ENCODE measurements around the gene INAFM2. TPM values are rescaled to one million over a fixed set of nuclear protein-coding genes. Genes with fewer than 3 reads are reported as not detected.

The INAFM2 gene
- total and polyA plus RNA-seq, 10 of the 15 experiments (the other 5 are each of a cell fraction or from before 2014, with no cell fraction given): 0.75 to 8.1 (median 3.9) TPM

DNA sequence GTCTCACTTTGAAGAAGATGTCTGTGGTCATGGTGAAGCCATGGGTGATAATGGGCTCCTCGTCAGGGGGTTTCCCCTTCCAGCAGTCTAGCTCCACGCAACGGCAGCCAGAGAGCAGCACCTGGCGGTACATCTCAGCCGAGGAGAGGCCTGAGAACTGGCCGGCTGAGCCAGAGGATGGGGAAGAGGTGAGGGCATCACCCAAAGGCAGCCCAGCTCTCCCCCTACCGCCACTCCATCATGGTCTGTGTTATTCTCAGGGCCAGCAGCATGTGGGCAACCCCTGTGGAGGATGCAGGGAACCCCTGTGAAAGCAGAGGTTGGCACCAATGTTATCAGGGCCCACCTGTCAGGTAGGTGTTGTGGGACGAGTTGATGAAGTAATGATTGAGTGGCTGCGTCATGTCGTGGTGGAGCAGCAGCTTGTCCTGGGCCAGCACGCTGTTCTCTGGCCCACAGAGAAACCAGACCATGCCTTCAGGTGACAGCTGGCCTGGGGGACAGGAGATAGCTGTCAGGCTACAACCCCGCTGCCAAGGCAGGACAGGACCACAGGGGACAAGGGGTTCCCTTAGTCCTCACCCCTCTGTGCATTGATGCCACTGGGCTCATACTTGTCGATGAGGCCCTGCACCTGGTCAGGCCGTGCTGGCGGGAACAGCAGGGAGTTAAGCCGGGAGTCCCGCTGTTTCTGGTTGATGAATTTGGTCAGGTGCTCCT, 25.1 kb upstream of the INAFM2 start:
- TF ChIP-seq NFYB (IDR thresholded peaks at IDR 0.05; ENCODE audit: insufficient read depth, low read depth, low read length) (no peak), SREBF2 (IDR thresholded peaks at IDR 0.05; ENCODE audit: low read length) (no peak)
- TF ChIP-seq, protein P1, sequence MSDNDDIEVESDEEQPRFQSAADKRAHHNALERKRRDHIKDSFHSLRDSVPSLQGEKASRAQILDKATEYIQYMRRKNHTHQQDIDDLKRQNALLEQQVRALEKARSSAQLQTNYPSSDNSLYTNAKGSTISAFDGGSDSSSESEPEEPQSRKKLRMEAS (IDR thresholded peaks at IDR 0.05; ENCODE audit: low read depth, low read length): no peak
- ChIA-PET CTCF (interaction anchor here (1.5 kb wide), 1 partner anchor 9 kb away, joined by 4 read pairs; the partner anchor contains the start of gene PLCB2), SMC1A (ENCODE audit: uncharacterized antibody, unreplicated experiment) (no interaction called here), RAD21 (ENCODE audit: unreplicated experiment) (interaction anchor here (1.2 kb wide), 1 partner anchor 19 kb away, joined by 4 read pairs; no protein-coding TSS in a partner anchor), POLR2A (interaction anchor here (0.6 kb wide), 1 partner anchor 15 kb away, joined by 3 read pairs; no protein-coding TSS in a partner anchor)
- H3K4me3 ChIP-seq: no peak overlapping the region
- H4K20me1 ChIP-seq (ENCODE audit: control insufficient read depth, insufficient read depth): no peaks in the 10 kb centered on the region
- no peaks in the 10 kb centered on the region for H3K36me3 ChIP-seq (ENCODE audit: control insufficient read depth in 2 of 2, insufficient read depth in 2 of 2, low read length in 1 of 2)
- no peak overlapping the region for H3K4me2 ChIP-seq (ENCODE audit: control insufficient read depth, insufficient read depth)
- BruUV-seq (replicated peaks): no TSS peak
- H3K9ac ChIP-seq (ENCODE audit: control insufficient read depth, insufficient read depth, low read length): no peak overlapping the region
- H3K9me3 ChIP-seq (replicated peaks; ENCODE audit: control insufficient read depth, insufficient read depth, low read length): no peaks in the 10 kb centered on the region; the same call in 2 of the 3 replicates
- DNase-seq (ENCODE audit: low read depth, low spot score) (no peak), FAIRE-seq (no peak), ATAC-seq (no peak)
- in situ Hi-C loops (cut with MboI): no loop called here
- H3K79me2 ChIP-seq (ENCODE audit: control insufficient read depth, insufficient read depth, low read length): no peaks in the 10 kb centered on the region
- H3K4me1 ChIP-seq (ENCODE audit: control insufficient read depth, insufficient read depth, low read length): no peaks in the 10 kb centered on the region
- intact Hi-C loops (cut with micrococcal nuclease; ENCODE audit: unreplicated experiment): no loop called here
- H2AFZ ChIP-seq (ENCODE audit: control insufficient read depth, low read depth, low read length): no peak overlapping the region
- no peaks in the 10 kb centered on the region; a peak in 2 of 4 replicates for H3K27me3 ChIP-seq (replicated peaks in 1 of 2; ENCODE audit: control insufficient read depth in 2 of 2, insufficient read depth in 2 of 2, low read length in 1 of 2)
- 61% methylated on average over 17 of the region's 17 CpGs for WGBS (ENCODE audit: insufficient coverage, insufficient replicate concordance, low lambda C conversion rate, missing lambda C conversion rate)
- H3K27ac ChIP-seq (ENCODE audit: control insufficient read depth, insufficient read depth): no peak overlapping the region

DNA sequence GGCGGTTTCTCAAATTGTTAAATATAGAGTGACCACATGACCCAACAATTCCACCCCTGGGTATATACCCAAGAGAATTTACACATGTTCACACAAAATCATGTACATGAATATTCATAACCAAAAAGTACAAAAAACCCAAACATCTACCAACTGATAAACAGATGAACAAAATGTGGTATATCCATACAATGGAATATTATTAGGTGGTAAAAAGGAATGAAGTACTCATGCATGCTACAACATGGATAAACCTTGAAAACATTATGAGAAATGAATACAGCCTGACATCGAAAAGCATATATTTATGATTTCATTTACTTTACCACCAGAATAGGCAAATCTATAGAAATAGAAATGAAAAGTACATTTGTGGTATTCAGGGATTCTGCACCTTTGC, 23.1 kb upstream of the INAFM2 start:
- no peak for ATAC-seq
- 81% methylated on average over 2 of the region's 2 CpGs for WGBS (ENCODE audit: insufficient coverage, insufficient replicate concordance, low lambda C conversion rate, missing lambda C conversion rate)
- no peaks in the 10 kb centered on the region; a peak in 1 of 4 replicates for H3K27me3 ChIP-seq (replicated peaks in 1 of 2; ENCODE audit: control insufficient read depth in 2 of 2, insufficient read depth in 2 of 2, low read length in 1 of 2)
- CTCF ChIA-PET: no interaction called here
- no peak overlapping the region for H2AFZ ChIP-seq (ENCODE audit: control insufficient read depth, low read depth, low read length)
- H3K79me2 ChIP-seq (ENCODE audit: control insufficient read depth, insufficient read depth, low read length): no peaks in the 10 kb centered on the region
- H4K20me1 ChIP-seq (ENCODE audit: control insufficient read depth, insufficient read depth): no peaks in the 10 kb centered on the region
- no peak for FAIRE-seq
- H3K36me3 ChIP-seq (ENCODE audit: control insufficient read depth in 2 of 2, insufficient read depth in 2 of 2, low read length in 1 of 2): no peaks in the 10 kb centered on the region
- no TSS peak for BruUV-seq (replicated peaks)
- intact Hi-C loops (cut with micrococcal nuclease; ENCODE audit: unreplicated experiment): no loop called here
- SMC1A ChIA-PET (ENCODE audit: uncharacterized antibody, unreplicated experiment): no interaction called here
- POLR2A ChIA-PET: no interaction called here
- in situ Hi-C loops (cut with MboI): no loop called here
- DNase-seq (ENCODE audit: low read depth, low spot score): no peak
- no peak overlapping the region for H3K9ac ChIP-seq (ENCODE audit: control insufficient read depth, insufficient read depth, low read length)
- no peaks in the 10 kb centered on the region for H3K4me1 ChIP-seq (ENCODE audit: control insufficient read depth, insufficient read depth, low read length)
- RAD21 ChIA-PET (ENCODE audit: unreplicated experiment): no interaction called here
- no peak overlapping the region for H3K27ac ChIP-seq (ENCODE audit: control insufficient read depth, insufficient read depth)
- no peak overlapping the region for H3K4me2 ChIP-seq (ENCODE audit: control insufficient read depth, insufficient read depth)
- H3K9me3 ChIP-seq (replicated peaks; ENCODE audit: control insufficient read depth, insufficient read depth, low read length): no peaks in the 10 kb centered on the region; the same call in 2 of the 3 replicates
- H3K4me3 ChIP-seq: no peak overlapping the region
- no peak for TF ChIP-seq ZBED1 (IDR thresholded peaks at IDR 0.05; ENCODE audit: borderline replicate concordance)
- TF ChIP-seq ZNF622 (IDR thresholded peaks at IDR 0.05): no peak
- no peak for TF ChIP-seq IRF4 (IDR thresholded peaks at IDR 0.05; ENCODE audit: low read depth, low read length)
- TF ChIP-seq HDGF (IDR thresholded peaks at IDR 0.05): no peak
- TF ChIP-seq EED (IDR thresholded peaks at IDR 0.05; ENCODE audit: low read depth): no peak
- TF ChIP-seq, protein P2, sequence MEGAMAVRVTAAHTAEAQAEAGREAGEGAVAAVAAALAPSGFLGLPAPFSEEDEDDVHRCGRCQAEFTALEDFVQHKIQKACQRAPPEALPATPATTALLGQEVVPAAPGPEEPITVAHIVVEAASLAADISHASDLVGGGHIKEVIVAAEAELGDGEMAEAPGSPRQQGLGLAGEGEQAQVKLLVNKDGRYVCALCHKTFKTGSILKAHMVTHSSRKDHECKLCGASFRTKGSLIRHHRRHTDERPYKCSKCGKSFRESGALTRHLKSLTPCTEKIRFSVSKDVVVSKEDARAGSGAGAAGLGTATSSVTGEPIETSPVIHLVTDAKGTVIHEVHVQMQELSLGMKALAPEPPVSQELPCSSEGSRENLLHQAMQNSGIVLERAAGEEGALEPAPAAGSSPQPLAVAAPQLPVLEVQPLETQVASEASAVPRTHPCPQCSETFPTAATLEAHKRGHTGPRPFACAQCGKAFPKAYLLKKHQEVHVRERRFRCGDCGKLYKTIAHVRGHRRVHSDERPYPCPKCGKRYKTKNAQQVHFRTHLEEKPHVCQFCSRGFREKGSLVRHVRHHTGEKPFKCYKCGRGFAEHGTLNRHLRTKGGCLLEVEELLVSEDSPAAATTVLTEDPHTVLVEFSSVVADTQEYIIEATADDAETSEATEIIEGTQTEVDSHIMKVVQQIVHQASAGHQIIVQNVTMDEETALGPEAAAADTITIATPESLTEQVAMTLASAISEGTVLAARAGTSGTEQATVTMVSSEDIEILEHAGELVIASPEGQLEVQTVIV (IDR thresholded peaks at IDR 0.05; ENCODE audit: borderline replicate concordance, partially characterized antibody): no peak
- TF ChIP-seq POU2F2 (IDR thresholded peaks at IDR 0.05; ENCODE audit: borderline replicate concordance, low read depth, low read length): no peak
- no peak for TF ChIP-seq BCL11A (IDR thresholded peaks at IDR 0.05; ENCODE audit: low read depth, low read length)
- no peak for TF ChIP-seq ESRRA (IDR thresholded peaks at IDR 0.05; ENCODE audit: low read length)
- TF ChIP-seq, protein P3, sequence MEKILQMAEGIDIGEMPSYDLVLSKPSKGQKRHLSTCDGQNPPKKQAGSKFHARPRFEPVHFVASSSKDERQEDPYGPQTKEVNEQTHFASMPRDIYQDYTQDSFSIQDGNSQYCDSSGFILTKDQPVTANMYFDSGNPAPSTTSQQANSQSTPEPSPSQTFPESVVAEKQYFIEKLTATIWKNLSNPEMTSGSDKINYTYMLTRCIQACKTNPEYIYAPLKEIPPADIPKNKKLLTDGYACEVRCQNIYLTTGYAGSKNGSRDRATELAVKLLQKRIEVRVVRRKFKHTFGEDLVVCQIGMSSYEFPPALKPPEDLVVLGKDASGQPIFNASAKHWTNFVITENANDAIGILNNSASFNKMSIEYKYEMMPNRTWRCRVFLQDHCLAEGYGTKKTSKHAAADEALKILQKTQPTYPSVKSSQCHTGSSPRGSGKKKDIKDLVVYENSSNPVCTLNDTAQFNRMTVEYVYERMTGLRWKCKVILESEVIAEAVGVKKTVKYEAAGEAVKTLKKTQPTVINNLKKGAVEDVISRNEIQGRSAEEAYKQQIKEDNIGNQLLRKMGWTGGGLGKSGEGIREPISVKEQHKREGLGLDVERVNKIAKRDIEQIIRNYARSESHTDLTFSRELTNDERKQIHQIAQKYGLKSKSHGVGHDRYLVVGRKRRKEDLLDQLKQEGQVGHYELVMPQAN (conservative IDR thresholded peaks at IDR 0.05): no peak
